Eye (tissue), 1 donor: ENCODE data around the gene HIPK2.

Experiments used
- DNase-seq: peaks from one replicate; pipeline ENCODE4 v3.0.0-alpha.2; 2015

The HIPK2 gene

GRCh38 chr7:139523968-139524815 lies 253.6 kb downstream of the HIPK2 start:
- DNase-seq, result peak; percentile 31

GRCh38 chr7:139523199-139523941 lies 254.4 kb downstream of the HIPK2 start, which contains the start of gene CLEC2L:
CLEC2L (plus strand) TSS chr7:139523685; CDS start chr7:139523928, 243 bp downstream.
- peak; percentile 66 for DNase-seq

GRCh38 chr7:139522830-139523198 lies 255.0 kb downstream of the HIPK2 start:
- no peak for DNase-seq

DNA sequence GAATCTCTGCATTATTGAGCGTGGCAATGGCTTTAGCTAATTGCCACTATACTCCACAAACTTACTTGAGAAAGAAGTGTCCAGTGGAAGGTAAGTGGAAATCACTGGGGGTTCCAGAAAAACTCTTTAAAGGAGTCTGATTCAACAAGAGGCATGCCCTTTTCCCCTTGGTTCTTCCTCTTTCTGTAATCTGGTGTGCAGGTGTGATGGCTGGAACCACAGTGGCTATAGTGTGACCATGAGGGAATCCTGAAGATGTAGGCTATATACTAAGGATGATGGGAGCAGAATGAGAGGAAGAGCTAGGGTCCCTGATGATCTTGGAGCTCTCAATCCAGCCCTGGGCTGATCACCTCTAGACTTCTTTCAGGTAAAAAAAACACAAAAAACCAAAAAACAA lies 256.4 kb downstream of the HIPK2 start:
- no peak for DNase-seq

- no peak for DNase-seq
Observed at GRCh38 chr7:139515266-139515665, 262.5 kb downstream of the HIPK2 start.
